ENCODE data around the gene IFI16.
A peak's percentile ranks its signal among the peaks of the same experiment; 100 is the strongest.
"Not testable (repeated sequence)": the region's sequence is repeated elsewhere in the genome, so short reads cannot be mapped to it uniquely, and the experiment has no call there.

IFI16 gene

DNA sequence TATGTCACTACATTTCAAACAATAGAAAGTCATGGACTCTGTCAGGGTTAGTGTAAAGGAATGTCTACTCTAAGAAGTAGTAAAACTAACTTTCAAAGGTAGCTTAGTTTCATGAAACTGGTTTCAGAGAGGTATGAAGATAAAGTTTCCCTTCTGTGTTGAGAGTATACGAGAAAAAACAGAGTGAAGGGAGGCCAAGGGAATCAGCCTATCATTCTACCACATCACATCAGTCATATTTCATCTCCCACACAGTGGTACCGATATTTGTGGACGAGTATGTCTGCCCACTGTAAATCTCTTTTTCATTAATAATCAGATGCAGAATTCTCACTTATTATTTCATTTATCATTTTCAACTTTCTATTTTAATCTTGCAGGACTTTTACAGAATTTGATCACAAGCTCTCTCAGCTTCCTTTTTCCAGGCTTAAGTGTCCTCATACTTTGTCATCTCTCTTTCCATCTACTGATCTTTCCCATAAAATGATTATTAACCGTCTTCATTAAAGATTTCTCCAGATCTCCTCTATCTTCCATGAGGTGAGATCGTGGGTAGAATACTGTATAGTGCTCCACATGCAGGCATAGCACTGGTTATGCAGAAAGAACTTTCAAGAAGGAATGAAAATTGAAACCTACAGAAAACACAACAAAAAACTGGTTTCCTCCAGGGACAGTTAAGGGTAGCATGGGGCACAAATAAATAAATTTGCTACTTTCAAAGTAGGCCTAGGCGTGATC lies 11.5 kb upstream of the IFI16 start:
- DNase-seq (ENCODE audit: low read depth), result no peak
- no peak overlapping the region; the same call in 1 of the 2 replicates for H3K4me3 ChIP-seq (ENCODE audit: low read length)
- TF ChIP-seq, protein P1, sequence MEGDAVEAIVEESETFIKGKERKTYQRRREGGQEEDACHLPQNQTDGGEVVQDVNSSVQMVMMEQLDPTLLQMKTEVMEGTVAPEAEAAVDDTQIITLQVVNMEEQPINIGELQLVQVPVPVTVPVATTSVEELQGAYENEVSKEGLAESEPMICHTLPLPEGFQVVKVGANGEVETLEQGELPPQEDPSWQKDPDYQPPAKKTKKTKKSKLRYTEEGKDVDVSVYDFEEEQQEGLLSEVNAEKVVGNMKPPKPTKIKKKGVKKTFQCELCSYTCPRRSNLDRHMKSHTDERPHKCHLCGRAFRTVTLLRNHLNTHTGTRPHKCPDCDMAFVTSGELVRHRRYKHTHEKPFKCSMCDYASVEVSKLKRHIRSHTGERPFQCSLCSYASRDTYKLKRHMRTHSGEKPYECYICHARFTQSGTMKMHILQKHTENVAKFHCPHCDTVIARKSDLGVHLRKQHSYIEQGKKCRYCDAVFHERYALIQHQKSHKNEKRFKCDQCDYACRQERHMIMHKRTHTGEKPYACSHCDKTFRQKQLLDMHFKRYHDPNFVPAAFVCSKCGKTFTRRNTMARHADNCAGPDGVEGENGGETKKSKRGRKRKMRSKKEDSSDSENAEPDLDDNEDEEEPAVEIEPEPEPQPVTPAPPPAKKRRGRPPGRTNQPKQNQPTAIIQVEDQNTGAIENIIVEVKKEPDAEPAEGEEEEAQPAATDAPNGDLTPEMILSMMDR (conservative IDR thresholded peaks at IDR 0.05; ENCODE audit: low read length), result no peak

DNA sequence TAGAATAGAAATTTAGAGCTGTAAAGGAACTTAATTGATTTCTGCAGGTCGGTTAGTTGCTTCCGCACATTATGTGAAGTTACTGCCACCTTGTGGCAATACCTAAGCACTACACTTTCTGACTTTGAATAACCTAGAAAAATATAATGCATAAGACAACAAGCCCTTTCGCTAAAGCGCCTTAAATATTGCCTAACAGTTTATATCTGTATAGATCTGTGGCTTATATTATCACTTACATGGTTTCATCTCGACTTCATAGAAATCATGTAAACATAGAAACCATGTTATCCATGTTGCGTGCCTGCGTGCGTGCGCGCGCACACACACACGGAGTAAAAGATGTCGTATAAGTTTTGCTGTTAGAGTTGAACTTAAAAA lies 10.9 kb upstream of the IFI16 start:
- H3K4me3 ChIP-seq (ENCODE audit: low read length), result peak overlapping the region; percentile 78
- DNase-seq (ENCODE audit: low read depth), result peak; percentile 65
- TF ChIP-seq, protein P1 (conservative IDR thresholded peaks at IDR 0.05; ENCODE audit: low read length), result peak; percentile 86

DNA sequence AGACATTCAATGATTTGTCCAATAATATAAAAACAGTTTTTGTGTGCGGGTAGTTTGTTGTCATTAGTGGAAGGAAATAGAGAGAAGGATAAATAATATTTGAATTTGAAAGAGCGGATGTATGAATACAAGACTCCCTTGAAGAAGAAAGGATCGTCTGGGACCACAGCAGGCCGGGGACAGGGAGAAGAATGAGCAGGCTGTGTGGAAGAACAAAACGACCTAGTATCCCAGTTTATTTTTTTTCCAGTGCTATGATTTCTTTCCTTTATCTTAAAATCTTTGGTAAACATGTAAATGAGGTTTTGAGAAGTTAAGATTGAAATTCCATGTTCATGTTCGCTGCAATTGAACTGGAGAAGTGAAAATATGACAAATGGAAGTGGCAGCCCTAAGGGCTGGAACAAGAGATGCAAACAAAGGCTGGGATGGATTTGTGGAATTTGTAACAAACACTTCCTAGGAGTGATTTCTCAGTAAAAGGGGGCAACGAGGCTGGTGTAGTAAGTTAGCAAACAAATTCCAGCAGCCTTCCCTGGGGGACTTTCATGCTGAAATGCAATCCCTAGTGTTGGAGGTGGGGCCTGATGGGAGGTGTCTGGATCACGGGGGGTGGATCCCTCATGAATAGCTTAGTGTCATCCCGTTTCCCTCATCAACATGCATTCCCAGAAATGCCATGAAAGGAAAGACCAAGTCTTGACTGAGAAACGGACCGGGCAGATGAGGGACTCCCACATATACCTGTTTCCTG lies 10.2 kb upstream of the IFI16 start:
- peak overlapping the region; percentile 78 for H3K4me3 ChIP-seq (ENCODE audit: low read length)
- TF ChIP-seq, protein P1 (conservative IDR thresholded peaks at IDR 0.05; ENCODE audit: low read length), result no peak
- DNase-seq (ENCODE audit: low read depth), result peak; percentile 97

DNA sequence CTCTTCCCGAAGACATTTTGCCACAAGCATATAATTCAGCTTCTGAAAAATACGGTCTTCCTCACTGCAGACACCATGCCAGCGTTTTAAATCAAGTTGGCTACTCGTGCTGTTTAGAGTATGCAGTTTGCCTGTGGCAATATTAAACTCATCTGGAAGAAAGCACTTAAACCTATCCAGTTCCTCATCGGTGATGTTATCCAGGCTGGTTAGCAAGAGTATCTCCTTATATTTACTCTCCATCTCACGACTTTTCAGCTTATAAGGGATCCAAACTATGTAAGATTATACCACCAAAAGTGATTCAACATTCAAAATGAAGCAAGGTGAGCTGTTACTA lies 9.7 kb upstream of the IFI16 start:
- TF ChIP-seq, protein P1 (conservative IDR thresholded peaks at IDR 0.05; ENCODE audit: low read length), result no peak
- DNase-seq (ENCODE audit: low read depth), result no peak
- peak overlapping the region; percentile 78 for H3K4me3 ChIP-seq (ENCODE audit: low read length)

DNA sequence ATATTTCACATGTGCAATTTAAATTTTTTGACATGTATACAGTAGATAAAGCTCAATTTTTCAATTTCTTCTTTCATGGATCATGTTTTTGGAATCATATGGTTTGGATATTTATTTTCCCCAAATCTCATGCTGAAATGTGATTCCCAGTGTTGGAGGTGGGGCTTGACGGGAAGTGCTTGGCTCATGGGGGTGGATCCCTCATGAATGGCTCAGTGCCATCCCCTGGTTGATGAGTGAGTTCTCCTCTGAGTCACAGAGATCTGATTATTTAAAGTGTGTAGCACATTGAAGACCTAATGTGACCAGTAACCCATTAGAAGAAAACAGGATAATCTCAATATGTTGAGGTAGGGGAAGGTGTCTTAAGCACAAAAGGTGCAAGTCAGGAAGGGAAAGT lies 9.1 kb upstream of the IFI16 start:
- DNase-seq (ENCODE audit: low read depth), result peak; percentile 92
- TF ChIP-seq, protein P1 (conservative IDR thresholded peaks at IDR 0.05; ENCODE audit: low read length), result no peak
- H3K4me3 ChIP-seq (ENCODE audit: low read length), result peak overlapping the region; percentile 78

DNA sequence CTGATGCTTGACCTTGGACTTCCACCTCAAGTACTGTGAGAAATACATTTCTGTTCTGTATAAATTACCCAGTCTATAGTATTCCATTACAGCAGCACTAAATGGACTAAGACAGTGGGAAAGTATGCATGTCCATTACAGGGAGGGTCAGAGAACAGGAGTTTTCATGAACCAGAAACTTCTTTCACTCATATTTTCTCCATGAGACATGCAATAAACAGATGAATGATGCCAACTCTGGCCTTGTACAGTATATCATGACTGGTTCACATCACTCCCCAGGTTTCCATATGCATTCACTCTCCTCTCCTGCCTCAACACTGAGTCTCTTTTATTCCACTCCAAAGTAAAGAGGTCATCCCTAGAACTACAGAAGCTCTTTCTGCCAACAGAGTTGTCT lies 4.5 kb upstream of the IFI16 start:
- no peak overlapping the region for H3K4me3 ChIP-seq (ENCODE audit: low read length)
- DNase-seq (ENCODE audit: low read depth), result peak; percentile 50
- TF ChIP-seq, protein P1 (conservative IDR thresholded peaks at IDR 0.05; ENCODE audit: low read length), result no peak

DNA sequence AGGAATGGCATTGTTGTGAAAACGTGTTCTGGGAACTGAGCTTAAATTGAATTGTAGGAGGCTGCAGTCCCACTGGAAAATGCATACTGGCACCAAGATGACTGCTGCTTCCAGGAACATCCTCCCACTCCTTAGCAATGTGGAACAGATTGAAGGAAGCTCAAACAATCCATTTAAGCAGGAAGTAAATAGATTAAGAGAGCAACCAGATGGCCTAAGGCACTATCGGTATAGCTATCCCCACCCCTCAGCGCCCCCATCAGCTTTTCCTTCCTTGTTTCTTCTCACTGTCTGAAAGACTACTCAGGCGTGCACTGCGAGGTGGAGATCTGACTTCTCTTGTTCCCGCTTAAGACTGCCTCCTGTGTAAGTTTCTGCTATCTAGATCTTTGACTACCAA lies 4.0 kb upstream of the IFI16 start:
- H3K4me3 ChIP-seq (ENCODE audit: low read length), result no peak overlapping the region
- peak; percentile 39 for DNase-seq (ENCODE audit: low read depth)
- TF ChIP-seq, protein P1 (conservative IDR thresholded peaks at IDR 0.05; ENCODE audit: low read length), result no peak

DNA sequence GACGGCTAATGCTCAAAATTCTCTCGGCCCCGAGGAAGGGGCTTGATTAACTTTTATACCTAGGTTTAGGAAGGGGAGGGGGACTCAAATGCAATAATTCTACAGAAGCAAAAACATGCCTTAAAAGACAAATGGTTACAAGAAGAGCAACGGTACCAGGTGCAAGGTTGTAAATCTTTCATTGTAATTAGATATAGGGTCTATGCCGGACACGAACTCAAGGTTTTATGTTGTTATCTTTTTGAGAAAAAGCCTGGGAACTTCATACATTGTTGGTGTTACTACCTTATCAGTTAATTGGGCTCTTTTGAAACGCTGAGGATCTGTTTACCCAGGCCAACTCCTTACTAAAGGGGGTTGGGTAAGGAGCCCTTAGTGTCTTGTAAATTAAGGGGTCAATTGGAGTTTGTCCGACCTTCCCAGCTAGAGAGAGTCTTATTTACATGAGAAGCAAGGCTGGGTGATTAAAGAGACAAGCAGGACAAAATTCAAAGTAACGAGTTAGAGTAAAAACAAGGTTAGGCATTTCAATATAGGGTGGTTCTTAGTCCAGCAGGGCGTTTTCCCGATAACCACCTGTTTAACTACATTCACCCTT lies 3.4 kb upstream of the IFI16 start:
- not testable (repeated sequence) for H3K4me3 ChIP-seq (ENCODE audit: low read length); DNase-seq (ENCODE audit: low read depth)
